Measurements from ENCODE around the gene TARS2. TPM values are rescaled to one million over a fixed set of nuclear protein-coding genes. Genes with fewer than 3 reads are reported as not detected.

Gene TARS2
- total RNA-seq, 3 donors from 2014 or later, result 15.9 to 20.2 (median 20.0) TPM

DNA sequence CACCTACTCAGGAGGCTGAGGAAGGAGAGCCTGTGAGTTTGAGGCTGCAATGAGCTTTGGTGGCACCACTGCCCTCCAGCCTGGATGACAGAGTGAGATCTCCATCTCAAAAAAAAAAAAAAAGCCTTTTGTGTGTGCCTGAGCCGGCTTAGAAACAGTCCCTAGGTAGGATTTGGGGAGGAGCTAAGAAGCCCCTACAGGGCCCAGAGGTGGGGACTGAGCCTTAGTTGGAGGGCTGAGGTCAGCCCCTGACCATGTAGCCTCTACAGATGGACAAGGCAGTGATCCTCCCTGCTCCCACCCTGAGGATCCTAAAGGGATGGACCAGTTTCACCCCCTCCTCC lies 64.5 kb downstream of the TARS2 start:
- Histone ChIP-seq H3K4me1 (ENCODE audit: low read depth) (peaks cover 13% of the 10 kb centered on the region), H3K4me3 (no peak overlapping the region), H3K36me3 (ENCODE audit: low read depth) (no peaks in the 10 kb centered on the region), H3K9me3 (no peaks in the 10 kb centered on the region)
- ATAC-seq, result no peak
- DNase-seq, result no peak
- intact Hi-C loops (cut with DNase I, micrococcal nuclease), result loop anchor here in 1 of 2 donors (10.0 kb wide), 1 partner anchor 73 kb away; the partner anchor contains the start of gene ENSA
- TF ChIP-seq, protein P1, sequence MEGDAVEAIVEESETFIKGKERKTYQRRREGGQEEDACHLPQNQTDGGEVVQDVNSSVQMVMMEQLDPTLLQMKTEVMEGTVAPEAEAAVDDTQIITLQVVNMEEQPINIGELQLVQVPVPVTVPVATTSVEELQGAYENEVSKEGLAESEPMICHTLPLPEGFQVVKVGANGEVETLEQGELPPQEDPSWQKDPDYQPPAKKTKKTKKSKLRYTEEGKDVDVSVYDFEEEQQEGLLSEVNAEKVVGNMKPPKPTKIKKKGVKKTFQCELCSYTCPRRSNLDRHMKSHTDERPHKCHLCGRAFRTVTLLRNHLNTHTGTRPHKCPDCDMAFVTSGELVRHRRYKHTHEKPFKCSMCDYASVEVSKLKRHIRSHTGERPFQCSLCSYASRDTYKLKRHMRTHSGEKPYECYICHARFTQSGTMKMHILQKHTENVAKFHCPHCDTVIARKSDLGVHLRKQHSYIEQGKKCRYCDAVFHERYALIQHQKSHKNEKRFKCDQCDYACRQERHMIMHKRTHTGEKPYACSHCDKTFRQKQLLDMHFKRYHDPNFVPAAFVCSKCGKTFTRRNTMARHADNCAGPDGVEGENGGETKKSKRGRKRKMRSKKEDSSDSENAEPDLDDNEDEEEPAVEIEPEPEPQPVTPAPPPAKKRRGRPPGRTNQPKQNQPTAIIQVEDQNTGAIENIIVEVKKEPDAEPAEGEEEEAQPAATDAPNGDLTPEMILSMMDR (IDR thresholded peaks at IDR 0.05), result no peak

- ATAC-seq, result peak; percentile 36
- peak in 2 of 3 donors; percentile 67 to 84 for DNase-seq
- Histone ChIP-seq H3K9me3 (no peaks in the 10 kb centered on the region), H3K36me3 (ENCODE audit: low read depth) (no peaks in the 10 kb centered on the region), H3K4me1 (ENCODE audit: low read depth) (peaks cover 13% of the 10 kb centered on the region), H3K4me3 (no peak overlapping the region)
- TF ChIP-seq, protein P1 (IDR thresholded peaks at IDR 0.05), result no peak
- intact Hi-C loops (cut with DNase I, micrococcal nuclease), result loop anchor here in 1 of 2 donors (10.0 kb wide), 1 partner anchor 72 kb away; the partner anchor contains the start of gene ENSA
Observed at GRCh38 chr1:150552128-150552910, 65.1 kb downstream of the TARS2 start.

GRCh38 chr1:150552911-150553289 lies 65.7 kb downstream of the TARS2 start:
- H3K4me3 ChIP-seq, result no peak overlapping the region
- H3K9me3 ChIP-seq, result no peaks in the 10 kb centered on the region
- TF ChIP-seq, protein P1 (IDR thresholded peaks at IDR 0.05), result no peak
- intact Hi-C loops (cut with DNase I, micrococcal nuclease), result loop anchor here in 1 of 2 donors (10.0 kb wide), 1 partner anchor 72 kb away; the partner anchor contains the start of gene ENSA
- ATAC-seq (no peak), DNase-seq (peak in 1 of 3 donors; percentile 53)
- H3K4me1 ChIP-seq (ENCODE audit: low read depth), result peaks cover 13% of the 10 kb centered on the region
- H3K36me3 ChIP-seq (ENCODE audit: low read depth), result no peaks in the 10 kb centered on the region

GRCh38 chr1:150553392-150554085 lies 66.3 kb downstream of the TARS2 start:
- peaks cover 9% of the 10 kb centered on the region for H3K4me1 ChIP-seq (ENCODE audit: low read depth)
- TF ChIP-seq, protein P1 (IDR thresholded peaks at IDR 0.05), result no peak
- peak in 1 of 3 donors; percentile 51 for DNase-seq
- no peak overlapping the region for H3K4me3 ChIP-seq
- no peaks in the 10 kb centered on the region for H3K9me3 ChIP-seq
- intact Hi-C loops (cut with DNase I, micrococcal nuclease), result loop anchor here in 1 of 2 donors (10.0 kb wide), 1 partner anchor 71 kb away; the partner anchor contains the start of gene ENSA
- ATAC-seq, result no peak
- no peaks in the 10 kb centered on the region for H3K36me3 ChIP-seq (ENCODE audit: low read depth)

- Histone ChIP-seq H3K9me3 (no peaks in the 10 kb centered on the region), H3K36me3 (ENCODE audit: low read depth) (no peaks in the 10 kb centered on the region), H3K4me1 (ENCODE audit: low read depth) (peaks cover 9% of the 10 kb centered on the region), H3K4me3 (no peak overlapping the region)
- TF ChIP-seq, protein P1 (IDR thresholded peaks at IDR 0.05), result no peak
- DNase-seq (no peak), ATAC-seq (no peak)
- intact Hi-C loops (cut with DNase I, micrococcal nuclease), result loop anchor here in 1 of 2 donors (10.0 kb wide), 1 partner anchor 71 kb away; the partner anchor contains the start of gene ENSA
Observed at GRCh38 chr1:150554086-150554452, 66.8 kb downstream of the TARS2 start.

Measured in mucosa of descending colon (tissue), 3 donors.